ENCODE data around the gene RAB14.

The RAB14 gene

GRCh38 chr9:121232251-121232650 lies 30.6 kb upstream of the RAB14 start:
- TF ChIP-seq, protein P1, sequence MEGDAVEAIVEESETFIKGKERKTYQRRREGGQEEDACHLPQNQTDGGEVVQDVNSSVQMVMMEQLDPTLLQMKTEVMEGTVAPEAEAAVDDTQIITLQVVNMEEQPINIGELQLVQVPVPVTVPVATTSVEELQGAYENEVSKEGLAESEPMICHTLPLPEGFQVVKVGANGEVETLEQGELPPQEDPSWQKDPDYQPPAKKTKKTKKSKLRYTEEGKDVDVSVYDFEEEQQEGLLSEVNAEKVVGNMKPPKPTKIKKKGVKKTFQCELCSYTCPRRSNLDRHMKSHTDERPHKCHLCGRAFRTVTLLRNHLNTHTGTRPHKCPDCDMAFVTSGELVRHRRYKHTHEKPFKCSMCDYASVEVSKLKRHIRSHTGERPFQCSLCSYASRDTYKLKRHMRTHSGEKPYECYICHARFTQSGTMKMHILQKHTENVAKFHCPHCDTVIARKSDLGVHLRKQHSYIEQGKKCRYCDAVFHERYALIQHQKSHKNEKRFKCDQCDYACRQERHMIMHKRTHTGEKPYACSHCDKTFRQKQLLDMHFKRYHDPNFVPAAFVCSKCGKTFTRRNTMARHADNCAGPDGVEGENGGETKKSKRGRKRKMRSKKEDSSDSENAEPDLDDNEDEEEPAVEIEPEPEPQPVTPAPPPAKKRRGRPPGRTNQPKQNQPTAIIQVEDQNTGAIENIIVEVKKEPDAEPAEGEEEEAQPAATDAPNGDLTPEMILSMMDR (IDR thresholded peaks at IDR 0.05; ENCODE audit: borderline replicate concordance, control extremely low read depth, extremely low read depth, insufficient read depth, missing control alignments) = no peak
- in situ Hi-C loops (cut with MboI; ENCODE audit: low sequenced_read_pairs, unreplicated experiment) = no loop called here
- no peak for DNase-seq (ENCODE audit: low spot score)

- TF ChIP-seq, protein P1 (IDR thresholded peaks at IDR 0.05; ENCODE audit: borderline replicate concordance, control extremely low read depth, extremely low read depth, insufficient read depth, missing control alignments) = no peak
- in situ Hi-C loops (cut with MboI; ENCODE audit: low sequenced_read_pairs, unreplicated experiment) = no loop called here
Observed at GRCh38 chr9:121230256-121230655, 28.6 kb upstream of the RAB14 start.

DNA sequence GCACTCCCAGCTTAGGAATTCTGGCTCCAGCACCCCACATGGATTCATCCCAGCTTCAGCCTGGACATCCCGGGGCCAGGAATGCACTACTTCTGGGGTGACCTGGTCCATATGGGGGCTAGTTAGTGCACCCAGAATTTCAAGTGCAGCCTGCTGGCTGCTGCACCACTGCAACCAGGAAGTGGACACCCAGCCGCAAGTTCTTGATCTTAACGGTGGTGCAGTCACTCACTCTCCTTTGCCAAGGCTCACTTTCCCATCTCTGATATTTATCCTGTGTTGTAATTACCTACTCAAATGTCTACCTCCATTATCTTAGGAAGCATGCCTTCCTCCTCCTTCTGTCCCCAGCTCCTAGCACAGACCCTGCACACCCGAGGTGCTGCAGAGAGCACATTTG lies 26.2 kb upstream of the RAB14 start:
- DNase-seq (ENCODE audit: low spot score) = no peak
- TF ChIP-seq, protein P1 (IDR thresholded peaks at IDR 0.05; ENCODE audit: borderline replicate concordance, control extremely low read depth, extremely low read depth, insufficient read depth, missing control alignments) = no peak
- in situ Hi-C loops (cut with MboI; ENCODE audit: low sequenced_read_pairs, unreplicated experiment) = no loop called here

More at GRCh38 chr9:121230256-121230655, 28.6 kb upstream of the RAB14 start:
- no peak for DNase-seq (ENCODE audit: low spot score)

DNA sequence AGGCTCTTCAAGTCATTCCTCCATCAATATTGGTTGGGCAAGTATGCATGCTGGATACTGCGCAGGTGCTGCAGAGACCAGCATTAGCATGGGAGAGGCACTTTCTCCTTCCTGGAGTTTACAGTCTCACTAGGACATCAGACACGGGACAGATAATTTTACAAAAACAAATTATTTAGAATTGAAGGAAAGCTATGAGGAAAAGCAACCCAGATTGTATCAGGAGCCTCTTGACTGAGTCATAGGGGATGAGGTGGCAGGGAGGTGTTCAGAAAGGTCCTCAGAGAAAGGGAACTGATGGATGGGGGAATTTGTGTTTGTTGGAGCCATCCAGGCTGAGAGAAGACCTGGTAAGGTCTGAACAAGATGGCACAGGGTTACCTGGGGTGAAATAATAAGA lies 24.5 kb upstream of the RAB14 start:
- TF ChIP-seq, protein P1 (IDR thresholded peaks at IDR 0.05; ENCODE audit: borderline replicate concordance, control extremely low read depth, extremely low read depth, insufficient read depth, missing control alignments) = no peak
- DNase-seq (ENCODE audit: low spot score) = no peak
- in situ Hi-C loops (cut with MboI; ENCODE audit: low sequenced_read_pairs, unreplicated experiment) = no loop called here

DNA sequence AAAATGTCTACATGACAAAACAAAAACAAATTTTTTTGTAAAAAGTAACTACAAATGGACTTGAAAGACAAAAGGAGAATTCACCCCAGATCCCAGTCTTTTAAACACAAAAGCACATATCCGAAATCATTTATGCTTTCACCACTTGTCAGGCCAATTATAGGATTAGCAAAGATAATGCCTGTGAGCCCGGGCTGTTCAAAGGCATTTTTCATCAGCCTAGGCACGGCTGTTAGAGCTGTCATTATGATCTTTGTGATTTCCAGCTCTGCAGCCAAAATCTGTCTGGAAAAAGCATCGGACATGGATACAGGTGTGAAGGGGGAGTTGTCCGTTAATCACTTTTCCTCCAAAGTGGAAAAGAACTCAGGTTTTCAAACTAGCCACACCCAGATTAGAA lies 23.6 kb upstream of the RAB14 start:
- no peak for DNase-seq (ENCODE audit: low spot score)
- in situ Hi-C loops (cut with MboI; ENCODE audit: low sequenced_read_pairs, unreplicated experiment) = no loop called here
- TF ChIP-seq, protein P1 (IDR thresholded peaks at IDR 0.05; ENCODE audit: borderline replicate concordance, control extremely low read depth, extremely low read depth, insufficient read depth, missing control alignments) = no peak

- in situ Hi-C loops (cut with MboI; ENCODE audit: low sequenced_read_pairs, unreplicated experiment) = no loop called here
- TF ChIP-seq, protein P1 (IDR thresholded peaks at IDR 0.05; ENCODE audit: borderline replicate concordance, control extremely low read depth, extremely low read depth, insufficient read depth, missing control alignments) = peak; percentile 29
- no peak for DNase-seq (ENCODE audit: low spot score)
Observed at GRCh38 chr9:121222524-121223171, 21.0 kb upstream of the RAB14 start.
